H9 (cell line): ENCODE results near the gene SSTR3. TPM values are rescaled to one million over a fixed set of nuclear protein-coding genes. Genes with fewer than 3 reads are reported as not detected.

ENCODE experiments used
- DNase-seq: peaks from one replicate; pipeline ENCODE4 v3.0.0-alpha.2; 2017
- H2AFZ ChIP-seq: one replicate; pipeline ENCODE4 v1.6.1; 2013; ENCODE audit warnings: mild to moderate bottlenecking, low read length, control low read depth, moderate library complexity
- H2AK5ac ChIP-seq: 2 replicates; pipeline ENCODE4 v1.6.1; 2013; ENCODE audit warnings: low read length, control low read depth, mixed read lengths; ENCODE audit not compliant: insufficient read length
- H2BK120ac ChIP-seq: one replicate; pipeline ENCODE4 v1.6.1; 2013; ENCODE audit warnings: low read depth, mild to moderate bottlenecking, low read length, control low read depth, inconsistent platforms; ENCODE audit not compliant: poor library complexity, severe bottlenecking
- H2BK12ac ChIP-seq: 2 replicates; pipeline ENCODE4 v1.6.1; 2013; ENCODE audit warnings: low read length, control low read depth, mixed read lengths, low read depth; ENCODE audit not compliant: insufficient read length
- H2BK15ac ChIP-seq: 2 replicates; pipeline ENCODE4 v1.6.1; 2013; ENCODE audit warnings: low read depth, low read length, control low read depth
- H2BK20ac ChIP-seq: one replicate; pipeline ENCODE4 v1.6.1; 2013; ENCODE audit warnings: low read depth, mild to moderate bottlenecking, low read length, control low read depth, inconsistent platforms; ENCODE audit not compliant: poor library complexity, severe bottlenecking
- H2BK5ac ChIP-seq: 2 replicates; pipeline ENCODE4 v1.6.1; 2013; ENCODE audit warnings: low read length, control low read depth, mixed read lengths; ENCODE audit not compliant: insufficient read length
- H3K14ac ChIP-seq: 2 replicates; pipeline ENCODE4 v1.6.1; 2013; ENCODE audit warnings: low read length, control low read depth; ENCODE audit not compliant: insufficient read depth
- H3K18ac ChIP-seq: 2 replicates; pipeline ENCODE4 v1.6.1; 2013; ENCODE audit warnings: low read depth, mild to moderate bottlenecking, mixed read lengths, low read length, control low read depth; ENCODE audit not compliant: insufficient read length
- H3K23ac ChIP-seq: 2 replicates; pipeline ENCODE4 v1.6.1; 2013; ENCODE audit warnings: low read length, control low read depth, mixed read lengths, low read depth; ENCODE audit not compliant: insufficient read length
- H3K23me2 ChIP-seq: 2 replicates; pipeline ENCODE4 v1.6.1; 2013; ENCODE audit warnings: low read depth, mild to moderate bottlenecking, mixed read lengths, low read length, control low read depth; ENCODE audit not compliant: insufficient read length, poor library complexity, severe bottlenecking
- H3K27ac ChIP-seq: 2 replicates; pipeline ENCODE4 v1.5.1; 2013; ENCODE audit warnings: low read length, control low read depth, mixed read lengths, low read depth; ENCODE audit not compliant: insufficient read length
- H3K27me3 ChIP-seq: 2 replicates; pipeline ENCODE4 v1.6.1; 2013; ENCODE audit warnings: low read length, control low read depth, inconsistent platforms; ENCODE audit not compliant: insufficient read depth
- H3K4ac ChIP-seq: 2 replicates; pipeline ENCODE4 v1.6.1; 2013; ENCODE audit warnings: low read depth, mild to moderate bottlenecking, control low read depth, inconsistent platforms, low read length, moderate library complexity
- H3K4me1 ChIP-seq: 2 replicates; pipeline ENCODE4 v1.6.1; 2013; ENCODE audit warnings: low read length, control low read depth, inconsistent platforms; ENCODE audit not compliant: insufficient read depth
- H3K4me2 ChIP-seq: 2 replicates; pipeline ENCODE4 v1.6.1; 2013; ENCODE audit warnings: low read length, control low read depth, mixed read lengths; ENCODE audit not compliant: insufficient read length, insufficient read depth
- H3K56ac ChIP-seq: 2 replicates; pipeline ENCODE4 v1.6.1; 2013; ENCODE audit warnings: low read depth, mild to moderate bottlenecking, mixed read lengths, low read length, control low read depth; ENCODE audit not compliant: insufficient read length
- H3K79me1 ChIP-seq: 2 replicates; pipeline ENCODE4 v1.6.1; 2013; ENCODE audit warnings: low read depth, mild to moderate bottlenecking, moderate library complexity, low read length, control low read depth, inconsistent platforms; ENCODE audit not compliant: insufficient read depth, poor library complexity, severe bottlenecking
- H3K79me2 ChIP-seq: 2 replicates; pipeline ENCODE4 v1.6.1; 2013; ENCODE audit warnings: low read length, control low read depth, inconsistent platforms; ENCODE audit not compliant: insufficient read depth
- H3K9ac ChIP-seq: 2 replicates; pipeline ENCODE4 v1.6.1; 2013; ENCODE audit warnings: low read length, control low read depth, mixed read lengths; ENCODE audit not compliant: insufficient read length; ENCODE audit errors: extremely low read depth
- H3K9me3 ChIP-seq: one replicate; pipeline ENCODE4 v1.6.1; 2013; ENCODE audit warnings: low read depth, low read length, inconsistent platforms; ENCODE audit not compliant: control insufficient read depth
- H3T11ph ChIP-seq: one replicate; pipeline ENCODE4 v1.6.1; 2013; ENCODE audit warnings: mild to moderate bottlenecking, low read length, control low read depth, inconsistent platforms
- H4K20me1 ChIP-seq: one replicate; pipeline ENCODE4 v1.6.1; 2013; ENCODE audit not compliant: control insufficient read depth, insufficient read length, insufficient read depth
- H4K5ac ChIP-seq: 2 replicates; pipeline ENCODE4 v1.6.1; 2013; ENCODE audit warnings: low read depth, mild to moderate bottlenecking, mixed read lengths, low read length, control low read depth; ENCODE audit not compliant: insufficient read length
- H4K8ac ChIP-seq: replicated peaks from 2 replicates; pipeline ENCODE4 v1.6.1; 2013; ENCODE audit warnings: low read length, control low read depth, mixed read lengths, low read depth; ENCODE audit not compliant: insufficient read length
- H4K91ac ChIP-seq: 2 replicates; pipeline ENCODE4 v1.6.1; 2013; ENCODE audit warnings: low read depth, mild to moderate bottlenecking, moderate library complexity, mixed read lengths, low read length, control low read depth; ENCODE audit not compliant: insufficient read length
- H3K27ac Mint-ChIP-seq, 3 experiments: 2 replicates in 2 of 3; 3 replicates in 1 of 3; pipeline ENCODE4 v1.8.0; 2020 to 2021; ENCODE audit warnings: mixed read lengths in 3 of 3, mild to moderate bottlenecking in 1 of 3, moderate library complexity in 1 of 3
- H3K27me3 Mint-ChIP-seq: 2 replicates; pipeline ENCODE4 v1.8.0; 2021; ENCODE audit warnings: low read depth, mild to moderate bottlenecking, moderate library complexity, mixed read lengths
- H3K36me3 Mint-ChIP-seq, 3 experiments: 2 replicates in 2 of 3; 3 replicates in 1 of 3; pipeline ENCODE4 v1.8.0; 2020 to 2021; ENCODE audit warnings: low read depth in 3 of 3, mixed read lengths in 3 of 3; ENCODE audit not compliant: insufficient read depth in 1 of 3
- H3K4me1 Mint-ChIP-seq, 2 experiments: 2 replicates each; pipeline ENCODE4 v1.8.0; 2020; ENCODE audit warnings: mixed read lengths in 2 of 2
- H3K4me3 Mint-ChIP-seq, 2 experiments: 2 replicates in 1 of 2; 3 replicates in 1 of 2; pipeline ENCODE4 v1.8.0; 2020 to 2021; ENCODE audit warnings: mild to moderate bottlenecking in 2 of 2, mixed read lengths in 2 of 2, moderate library complexity in 1 of 2
- H3K9me3 Mint-ChIP-seq, 2 experiments: 2 replicates in 1 of 2; 3 replicates in 1 of 2; pipeline ENCODE4 v1.8.0; 2020; ENCODE audit warnings: mild to moderate bottlenecking in 2 of 2, mixed read lengths in 2 of 2, moderate library complexity in 1 of 2
- WGBS: extraction: QIAGEN DNeasy Blood & Tissue Kit; methylation state at CpG from one replicate; pipeline ENCODE4 v1.1.7; 2013; ENCODE audit warnings: missing lambda C conversion rate, low lambda C conversion rate, mixed read lengths; ENCODE audit not compliant: insufficient read length; ENCODE audit errors: extremely low coverage; 5-methylcytosine and 5-hydroxymethylcytosine counted together
- total RNA-seq: library from RNA; stranded (reverse); gene quantifications from 2 replicates; pipeline ENCODE4 v1.2.1, GENCODE V29; 2021
- TF ChIP-seq, protein P1 (sequence below): fragments of 200-600 bp; sonication (generic); conservative IDR thresholded peaks from 3 replicates; pipeline ENCODE4 v1.8.0; 2021; ENCODE audit warnings: antibody characterized with exemption, mild to moderate bottlenecking

Gene SSTR3
- total RNA-seq, 1 experiment from 2014 or later: 0.68 TPM

DNA sequence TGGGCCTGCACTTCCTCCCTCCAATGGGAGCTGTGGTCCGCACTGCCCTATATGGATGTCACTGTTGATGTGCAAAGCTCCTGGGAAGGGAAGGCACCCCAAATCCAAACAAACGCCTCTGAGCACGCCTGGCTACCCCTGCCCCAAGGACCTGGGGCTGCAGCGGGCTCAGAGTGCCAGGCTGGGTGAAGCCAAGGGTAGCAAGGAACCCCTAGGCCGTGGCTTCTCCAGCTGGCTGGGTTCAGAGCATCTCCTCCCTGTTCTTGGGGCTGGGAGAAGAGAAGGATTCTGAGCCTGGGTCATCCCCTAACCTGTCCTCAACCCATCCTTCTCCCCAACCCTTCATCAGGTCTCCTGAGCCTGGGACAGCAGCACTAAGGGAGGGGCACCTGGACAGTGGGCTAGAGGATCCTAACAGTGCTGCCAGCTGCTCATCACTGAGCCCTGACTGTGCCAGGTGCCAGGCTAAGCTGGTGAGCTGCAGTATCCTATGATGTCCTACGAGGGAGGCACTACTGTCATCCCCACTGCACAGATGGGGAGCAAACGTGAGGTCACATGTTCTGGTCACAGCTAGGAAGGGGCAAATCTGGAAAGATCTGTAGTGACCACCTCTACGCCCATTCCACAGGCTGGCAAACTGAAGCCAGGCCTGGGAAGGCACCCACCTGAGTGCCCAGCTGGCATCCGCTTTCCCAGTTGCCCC is 3.0 kb downstream of the SSTR3 start:
- no peak overlapping the region for H2BK5ac ChIP-seq
- no peak overlapping the region for H3K9ac ChIP-seq
- TF ChIP-seq, protein P1, sequence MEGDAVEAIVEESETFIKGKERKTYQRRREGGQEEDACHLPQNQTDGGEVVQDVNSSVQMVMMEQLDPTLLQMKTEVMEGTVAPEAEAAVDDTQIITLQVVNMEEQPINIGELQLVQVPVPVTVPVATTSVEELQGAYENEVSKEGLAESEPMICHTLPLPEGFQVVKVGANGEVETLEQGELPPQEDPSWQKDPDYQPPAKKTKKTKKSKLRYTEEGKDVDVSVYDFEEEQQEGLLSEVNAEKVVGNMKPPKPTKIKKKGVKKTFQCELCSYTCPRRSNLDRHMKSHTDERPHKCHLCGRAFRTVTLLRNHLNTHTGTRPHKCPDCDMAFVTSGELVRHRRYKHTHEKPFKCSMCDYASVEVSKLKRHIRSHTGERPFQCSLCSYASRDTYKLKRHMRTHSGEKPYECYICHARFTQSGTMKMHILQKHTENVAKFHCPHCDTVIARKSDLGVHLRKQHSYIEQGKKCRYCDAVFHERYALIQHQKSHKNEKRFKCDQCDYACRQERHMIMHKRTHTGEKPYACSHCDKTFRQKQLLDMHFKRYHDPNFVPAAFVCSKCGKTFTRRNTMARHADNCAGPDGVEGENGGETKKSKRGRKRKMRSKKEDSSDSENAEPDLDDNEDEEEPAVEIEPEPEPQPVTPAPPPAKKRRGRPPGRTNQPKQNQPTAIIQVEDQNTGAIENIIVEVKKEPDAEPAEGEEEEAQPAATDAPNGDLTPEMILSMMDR: no peak
- H4K91ac ChIP-seq: no peak overlapping the region
- WGBS: no CpG with 5 or more reads among the region's 9 CpGs
- H2BK120ac ChIP-seq: no peak overlapping the region
- H2BK20ac ChIP-seq: no peak overlapping the region
- no peak overlapping the region for H3K56ac ChIP-seq
- no peaks in the 10 kb centered on the region for H3K36me3 Mint-ChIP-seq
- H2AFZ ChIP-seq: no peak overlapping the region
- H3K27me3 ChIP-seq: no peaks in the 10 kb centered on the region
- no peak overlapping the region for H2AK5ac ChIP-seq
- no peak overlapping the region for H3T11ph ChIP-seq
- no peak for DNase-seq
- no peaks in the 10 kb centered on the region for H3K79me1 ChIP-seq
- no peak overlapping the region for H3K14ac ChIP-seq
- H3K79me2 ChIP-seq: no peaks in the 10 kb centered on the region
- no peaks in the 10 kb centered on the region for H3K23me2 ChIP-seq
- H3K27ac ChIP-seq: no peak overlapping the region
- no peak overlapping the region for H3K4me2 ChIP-seq
- no peak overlapping the region for H4K5ac ChIP-seq
- H2BK15ac ChIP-seq: no peak overlapping the region
- H3K23ac ChIP-seq: no peak overlapping the region
- H3K18ac ChIP-seq: no peak overlapping the region
- H3K9me3 ChIP-seq: no peaks in the 10 kb centered on the region
- no peak overlapping the region; a peak in 1 of 7 replicates for H3K27ac Mint-ChIP-seq
- no peak overlapping the region for H3K4me3 Mint-ChIP-seq
- no peaks in the 10 kb centered on the region for H3K4me1 ChIP-seq
- no peak overlapping the region for H2BK12ac ChIP-seq
- no peaks in the 10 kb centered on the region for H3K9me3 Mint-ChIP-seq
- peaks cover 33% of the 10 kb centered on the region for H3K27me3 Mint-ChIP-seq
- H3K4me1 Mint-ChIP-seq: peaks cover 16 to 37% of the 10 kb centered on the region in 2 experiments
- no peaks in the 10 kb centered on the region for H4K20me1 ChIP-seq
- H3K4ac ChIP-seq: no peak overlapping the region
- no peak overlapping the region for H4K8ac ChIP-seq
